Measurements from ENCODE around the gene GTF3A. TPM values are rescaled to one million over a fixed set of nuclear protein-coding genes. Genes with fewer than 3 reads are reported as not detected.

Gene GTF3A
- total RNA-seq, 2 experiments from 2014 or later, result 129 to 132 TPM

- Histone ChIP-seq H3K4me1 (ENCODE audit: insufficient read depth, low read length) (peaks cover 59% of the 10 kb centered on the region), H3K27me3 (ENCODE audit: control insufficient read depth in 1 of 2, insufficient read depth in 2 of 2, low read length in 2 of 2) (no peaks in the 10 kb centered on the region), H3K4me3 (ENCODE audit: low read length) (peak overlapping the region; percentile 83), H3K27ac (ENCODE audit: low read depth in 1 of 2, low read length in 2 of 2) (peak overlapping the region; percentile 95 to 97), H3K9me3 (ENCODE audit: control insufficient read depth in 1 of 2, insufficient read depth in 1 of 2, low read length in 2 of 2) (no peaks in the 10 kb centered on the region), H3K36me3 (ENCODE audit: insufficient read depth, low read length) (no peaks in the 10 kb centered on the region)
- Mint-ChIP-seq H3K9me3 (no peaks in the 10 kb centered on the region), H3K27ac (peak overlapping the region; percentile 97), H3K4me3 (peak overlapping the region; percentile 98), H3K4me1 (ENCODE audit: low read depth) (peaks cover 75% of the 10 kb centered on the region), H3K36me3 (ENCODE audit: low read depth) (peaks cover 24% of the 10 kb centered on the region), H3K27me3 (no peaks in the 10 kb centered on the region)
- DNase-seq, result peak in 10 of 14 experiments; percentile 25 to 57 (median 40)
- ChIA-PET CTCF (interaction anchor here (1.2 to 5.0 kb wide), 4 partner anchors 25 to 375 kb away, joined by 3 to 19 read pairs (median 11); partner anchors contain the start of genes GTF3A and LNX2), POLR2A (interaction anchor here (0.7 to 11.8 kb wide), 12 partner anchors 9 to 688 kb away, joined by 3 to 389 read pairs (median 4); partner anchors contain the start of genes GTF3A, LNX2, POLR1D and USP12)
- intact Hi-C loops (cut with DNase I, micrococcal nuclease), result loop anchor here (1.0 to 5.0 kb wide), 10 partner anchors 9 to 691 kb away; partner anchors contain the start of genes LNX2 (in 1 of the 2), POLR1D (in 1 of the 2), RPL21 (in 1 of the 2) and USP12 (in 1 of the 2)
- peak; percentile 5 for ATAC-seq (ENCODE audit: poor library complexity)
- no peak for TF ChIP-seq CTCF (IDR thresholded peaks at IDR 0.05)
Observed at GRCh38 chr13:27450921-27451471, 26.6 kb downstream of the GTF3A start.

- ChIA-PET CTCF (interaction anchor here (0.7 to 4.2 kb wide), 4 partner anchors 10 to 30 kb away, joined by 3 to 23 read pairs (median 4); partner anchors contain the start of gene GTF3A), POLR2A (interaction anchor here (1.0 to 11.8 kb wide), 6 partner anchors 11 to 684 kb away, joined by 3 to 389 read pairs (median 6); partner anchors contain the start of genes GTF3A, LNX2 and POLR1D)
- peaks cover 4% of the 10 kb centered on the region for H3K36me3 Mint-ChIP-seq (ENCODE audit: low read depth)
- no peaks in the 10 kb centered on the region for H3K27me3 Mint-ChIP-seq
- DNase-seq, result peak in 3 of 14 experiments; percentile 30 to 41 (median 38)
- intact Hi-C loops (cut with DNase I, micrococcal nuclease), result no loop called here
- H3K27me3 ChIP-seq (ENCODE audit: control insufficient read depth in 1 of 2, insufficient read depth in 2 of 2, low read length in 2 of 2), result no peaks in the 10 kb centered on the region
- peak overlapping the region; percentile 64 for H3K4me3 ChIP-seq (ENCODE audit: low read length)
- peak overlapping the region; percentile 55 to 81 for H3K27ac ChIP-seq (ENCODE audit: low read depth in 1 of 2, low read length in 2 of 2)
- no peak for ATAC-seq (ENCODE audit: poor library complexity)
- H3K9me3 Mint-ChIP-seq, result no peaks in the 10 kb centered on the region
- H3K4me3 Mint-ChIP-seq, result peak overlapping the region; percentile 94
- H3K4me1 ChIP-seq (ENCODE audit: insufficient read depth, low read length), result peaks cover 29% of the 10 kb centered on the region
- no peaks in the 10 kb centered on the region for H3K36me3 ChIP-seq (ENCODE audit: insufficient read depth, low read length)
- peak overlapping the region; percentile 94 for H3K27ac Mint-ChIP-seq
- H3K9me3 ChIP-seq (ENCODE audit: control insufficient read depth in 1 of 2, insufficient read depth in 1 of 2, low read length in 2 of 2), result no peaks in the 10 kb centered on the region
- no peak for TF ChIP-seq CTCF (IDR thresholded peaks at IDR 0.05)
- peaks cover 42% of the 10 kb centered on the region for H3K4me1 Mint-ChIP-seq (ENCODE audit: low read depth)
Observed at GRCh38 chr13:27455331-27455855, 31.0 kb downstream of the GTF3A start.

GRCh38 chr13:27461940-27462584, 37.6 kb downstream of the GTF3A start:
- Histone ChIP-seq H3K4me1 (ENCODE audit: insufficient read depth, low read length) (peaks cover 4% of the 10 kb centered on the region), H3K36me3 (ENCODE audit: insufficient read depth, low read length) (no peaks in the 10 kb centered on the region), H3K27me3 (ENCODE audit: control insufficient read depth in 1 of 2, insufficient read depth in 2 of 2, low read length in 2 of 2) (no peaks in the 10 kb centered on the region), H3K4me3 (ENCODE audit: low read length) (no peak overlapping the region), H3K27ac (ENCODE audit: low read depth in 1 of 2, low read length in 2 of 2) (no peak overlapping the region), H3K9me3 (ENCODE audit: control insufficient read depth in 1 of 2, insufficient read depth in 1 of 2, low read length in 2 of 2) (no peaks in the 10 kb centered on the region)
- no peaks in the 10 kb centered on the region for H3K9me3 Mint-ChIP-seq
- H3K27ac Mint-ChIP-seq, result no peak overlapping the region
- DNase-seq (no peak), ATAC-seq (ENCODE audit: poor library complexity) (no peak)
- ChIA-PET CTCF (interaction anchor here (0.6 kb wide), 1 partner anchor 480 kb away, joined by 3 read pairs; no protein-coding TSS in a partner anchor), POLR2A (interaction anchor here (1.0 kb wide), 1 partner anchor 11 kb away, joined by 3 read pairs; no protein-coding TSS in a partner anchor)
- H3K36me3 Mint-ChIP-seq (ENCODE audit: low read depth), result no peaks in the 10 kb centered on the region
- H3K4me3 Mint-ChIP-seq, result no peak overlapping the region
- H3K4me1 Mint-ChIP-seq (ENCODE audit: low read depth), result peaks cover 8% of the 10 kb centered on the region
- intact Hi-C loops (cut with DNase I, micrococcal nuclease), result no loop called here
- no peak for TF ChIP-seq CTCF (IDR thresholded peaks at IDR 0.05)
- H3K27me3 Mint-ChIP-seq, result no peaks in the 10 kb centered on the region
